Spleen (tissue), 7 donors: ENCODE results near the gene NPHS1.

ENCODE experiments used
- POLR2A ChIP-seq, 3 donors: fragments of 450-650 bp; IDR thresholded peaks; one replicate each; pipeline ENCODE4 v1.5.1; 2017; ENCODE audit warnings: antibody characterized with exemption in 3 of 3, mild to moderate bottlenecking in 1 of 3
- POLR2AphosphoS5 ChIP-seq, 3 donors: sonication (generic); formaldehyde crosslinking; IDR thresholded peaks; one replicate each; pipeline ENCODE4 v1.5.1; 2017; ENCODE audit warnings: antibody characterized with exemption in 3 of 3
- TF ChIP-seq, protein P1 (sequence below), 11 experiments: fragments of 200-600 bp in 7 of 11; fragments of 450-650 bp in 4 of 11; sonication (generic) in 4 of 11; IDR thresholded peaks in 8 of 11; conservative IDR thresholded peaks in 3 of 11; 1 replicate in 7 of 11; 2 replicates in 4 of 11; pipeline versions ENCODE4 v1.4.0 to v1.8.0; 2016 to 2021; ENCODE audit warnings: antibody characterized with exemption in 11 of 11, inconsistent platforms in 4 of 11, mild to moderate bottlenecking in 1 of 11
- donor health status: DM: no; HTN: no; CAD: no; lungs with moderate emphysema.
- donor health status: DM: no; HTN: no; CAD: no.
- donor health status: DM: no; HTN: no; CAD: no.

- TF ChIP-seq POLR2AphosphoS5 (IDR thresholded peaks at IDR 0.05) (no peak), POLR2A (IDR thresholded peaks at IDR 0.05) (no peak)
- TF ChIP-seq, protein P1, sequence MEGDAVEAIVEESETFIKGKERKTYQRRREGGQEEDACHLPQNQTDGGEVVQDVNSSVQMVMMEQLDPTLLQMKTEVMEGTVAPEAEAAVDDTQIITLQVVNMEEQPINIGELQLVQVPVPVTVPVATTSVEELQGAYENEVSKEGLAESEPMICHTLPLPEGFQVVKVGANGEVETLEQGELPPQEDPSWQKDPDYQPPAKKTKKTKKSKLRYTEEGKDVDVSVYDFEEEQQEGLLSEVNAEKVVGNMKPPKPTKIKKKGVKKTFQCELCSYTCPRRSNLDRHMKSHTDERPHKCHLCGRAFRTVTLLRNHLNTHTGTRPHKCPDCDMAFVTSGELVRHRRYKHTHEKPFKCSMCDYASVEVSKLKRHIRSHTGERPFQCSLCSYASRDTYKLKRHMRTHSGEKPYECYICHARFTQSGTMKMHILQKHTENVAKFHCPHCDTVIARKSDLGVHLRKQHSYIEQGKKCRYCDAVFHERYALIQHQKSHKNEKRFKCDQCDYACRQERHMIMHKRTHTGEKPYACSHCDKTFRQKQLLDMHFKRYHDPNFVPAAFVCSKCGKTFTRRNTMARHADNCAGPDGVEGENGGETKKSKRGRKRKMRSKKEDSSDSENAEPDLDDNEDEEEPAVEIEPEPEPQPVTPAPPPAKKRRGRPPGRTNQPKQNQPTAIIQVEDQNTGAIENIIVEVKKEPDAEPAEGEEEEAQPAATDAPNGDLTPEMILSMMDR (IDR thresholded peaks at IDR 0.05 in 8 of 11, conservative IDR thresholded peaks at IDR 0.05 in 3 of 11): no peak
These were observed 16.6 kb upstream of the NPHS1 start for GRCh38 chr19:35868823-35869326.
